GM23248 (cell line): ENCODE results near the gene SUPV3L1. TPM values are rescaled to one million over a fixed set of nuclear protein-coding genes. Genes with fewer than 3 reads are reported as not detected.
A peak's percentile ranks its signal among the peaks of the same experiment; 100 is the strongest.

Experiments used
- DNase-seq: peaks from one replicate; pipeline ENCODE4 v3.0.0-alpha.2; 2015
- H2AFZ ChIP-seq: fragments of 200-600 bp; sonication (generic); 2 replicates; pipeline ENCODE4 v1.6.1; 2016; ENCODE audit warnings: antibody characterized with exemption
- H3F3A ChIP-seq: fragments of 200-600 bp; sonication (generic); 2 replicates; pipeline ENCODE4 v1.6.1; 2016; ENCODE audit warnings: mild to moderate bottlenecking, antibody characterized with exemption, mixed run types; ENCODE audit not compliant: insufficient read depth
- H3K27ac ChIP-seq: fragments of 200-600 bp; sonication (generic); 2 replicates; pipeline ENCODE4 v1.5.1; 2016; ENCODE audit warnings: mild to moderate bottlenecking
- H3K27me3 ChIP-seq: fragments of 200-600 bp; sonication (generic); replicated peaks from 2 replicates; pipeline ENCODE4 v1.6.1; 2016; ENCODE audit warnings: mild to moderate bottlenecking; ENCODE audit not compliant: insufficient read depth
- H3K36me3 ChIP-seq: fragments of 200-600 bp; sonication (generic); 2 replicates; pipeline ENCODE4 v1.6.1; 2016; ENCODE audit warnings: low read depth, mild to moderate bottlenecking
- H3K4me1 ChIP-seq: fragments of 200-600 bp; sonication (generic); 2 replicates; pipeline ENCODE4 v1.6.1; 2016; ENCODE audit warnings: mild to moderate bottlenecking; ENCODE audit not compliant: insufficient read depth
- H3K4me2 ChIP-seq: fragments of 200-600 bp; sonication (generic); one replicate; pipeline ENCODE4 v1.6.1; 2016; ENCODE audit warnings: mild to moderate bottlenecking; ENCODE audit not compliant: unreplicated experiment
- H3K4me3 ChIP-seq: fragments of 200-600 bp; sonication (generic); 2 replicates; pipeline ENCODE4 v1.5.1; 2016; ENCODE audit warnings: mild to moderate bottlenecking
- H3K79me2 ChIP-seq: fragments of 200-600 bp; sonication (generic); 2 replicates; pipeline ENCODE4 v1.6.1; 2016; ENCODE audit warnings: mild to moderate bottlenecking; ENCODE audit not compliant: insufficient read depth
- H3K9ac ChIP-seq: fragments of 200-600 bp; sonication (generic); 2 replicates; pipeline ENCODE4 v1.6.1; 2016; ENCODE audit warnings: mild to moderate bottlenecking
- H3K9me2 ChIP-seq: fragments of 200-600 bp; sonication (generic); 2 replicates; pipeline ENCODE4 v1.6.1; 2016; ENCODE audit warnings: mixed run types, mild to moderate bottlenecking, moderate library complexity; ENCODE audit not compliant: insufficient read depth
- H3K9me3 ChIP-seq: fragments of 200-600 bp; sonication (generic); one replicate; pipeline ENCODE4 v1.6.1; 2017; ENCODE audit warnings: low read depth
- H4K20me1 ChIP-seq: fragments of 200-600 bp; sonication (generic); 2 replicates; pipeline ENCODE4 v1.6.0; 2016; ENCODE audit not compliant: insufficient read depth
- EZH2 ChIP-seq: fragments of 200-600 bp; sonication (generic); IDR thresholded peaks from 2 replicates; pipeline ENCODE4 v1.6.1; 2018; ENCODE audit warnings: antibody characterized with exemption, mild to moderate bottlenecking; ENCODE audit not compliant: insufficient read depth, poor library complexity, severe bottlenecking
- EZH2phosphoT487 ChIP-seq: fragments of 200-600 bp; sonication (generic); IDR thresholded peaks from 2 replicates; pipeline ENCODE4 v1.6.1; 2018; ENCODE audit warnings: antibody characterized with exemption, moderate library complexity, mild to moderate bottlenecking, low read depth; ENCODE audit not compliant: insufficient read depth
- WGBS, 2 experiments: methylation state at CpG; one replicate each; pipeline ENCODE4 v1.1.6; 2015 to 2017; ENCODE audit warnings: low lambda C conversion rate in 2 of 2, low coverage in 1 of 2; ENCODE audit errors: missing lambda C conversion rate in 2 of 2; 5-methylcytosine and 5-hydroxymethylcytosine counted together
- in situ Hi-C: fragments of 300-500 bp; cut with MboI; formaldehyde crosslinking; loops from 2 replicates; pipeline ENCODE4 v1.15.0; 2020
- polyA plus RNA-seq: library from polyadenylated mRNA; unstranded; fragments of >200 nt; fragmentation: Nextera tagmentation; extraction: Ambion mirVana; gene quantifications from 2 replicates; pipeline ENCODE4 v1.2.1, GENCODE V29; 2016
- total RNA-seq: library from RNA; depleted of rRNA; stranded (reverse); fragments of >200 nt; shearing (Covaris generic); gene quantifications from 2 replicates; pipeline ENCODE4 v1.2.3, GENCODE V29; 2014

Gene SUPV3L1
- total and polyA plus RNA-seq, 2 experiments from 2014 or later, result 28.1 to 29.9 TPM

DNA sequence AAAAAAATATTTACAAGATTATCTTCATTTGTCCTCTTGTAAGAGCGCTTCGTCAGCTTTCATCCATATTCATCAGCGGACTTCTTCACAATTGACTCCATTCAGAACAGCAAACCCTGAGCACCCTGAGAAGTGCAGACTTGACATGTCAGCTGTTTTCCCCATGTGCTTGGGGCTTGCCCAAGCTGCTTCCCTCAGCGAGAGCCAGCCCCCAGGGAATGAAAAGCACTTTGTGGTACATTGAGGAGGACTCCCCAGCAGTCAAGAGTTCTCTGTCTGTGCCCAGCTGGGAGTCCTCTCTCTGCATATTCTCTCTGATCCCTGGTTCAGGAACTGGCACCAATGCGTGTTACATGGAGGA, 62.8 kb downstream of the SUPV3L1 start:
- WGBS, 2 experiments, result 87 to 92% methylated on average over 5 of the region's 5 CpGs
- Histone ChIP-seq H3K27me3 (no peaks in the 10 kb centered on the region), H3K4me1 (peaks cover 39% of the 10 kb centered on the region), H3K9me3 (no peaks in the 10 kb centered on the region), H3K4me2 (no peak overlapping the region), H3K9me2 (no peaks in the 10 kb centered on the region), H3K36me3 (no peaks in the 10 kb centered on the region), H3K4me3 (no peak overlapping the region), H3F3A (peaks cover 21% of the 10 kb centered on the region), H3K9ac (no peak overlapping the region), H4K20me1 (no peaks in the 10 kb centered on the region), H2AFZ (no peak overlapping the region), H3K27ac (no peak overlapping the region), H3K79me2 (no peaks in the 10 kb centered on the region)
- no peak for TF ChIP-seq EZH2phosphoT487
- TF ChIP-seq EZH2, result no peak
- in situ Hi-C loops, result no loop called here
- DNase-seq, result no peak

DNA sequence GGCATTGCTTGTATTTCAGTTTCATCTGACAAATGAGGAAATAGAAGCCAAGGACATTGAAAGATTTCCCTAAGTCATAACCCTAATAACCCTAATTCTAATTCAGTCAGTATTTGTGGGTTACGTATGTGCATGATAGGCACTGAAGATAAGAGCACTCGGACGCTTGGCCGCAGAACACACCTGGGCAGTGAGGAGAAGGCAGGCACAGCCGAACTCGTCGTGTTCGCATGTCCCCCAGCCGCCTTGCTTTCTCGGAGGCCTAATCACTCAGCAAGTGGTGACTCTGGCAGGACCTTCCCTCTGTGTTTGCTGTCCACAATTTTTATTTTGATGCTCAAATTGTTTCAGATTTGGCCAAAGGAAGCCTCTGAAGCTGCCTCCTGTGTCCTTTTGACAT, 63.8 kb downstream of the SUPV3L1 start:
- Histone ChIP-seq H3K9ac (no peak overlapping the region), H2AFZ (no peak overlapping the region), H3K4me2 (no peak overlapping the region), H3K79me2 (no peaks in the 10 kb centered on the region), H4K20me1 (no peaks in the 10 kb centered on the region), H3F3A (peaks cover 21% of the 10 kb centered on the region), H3K27ac (no peak overlapping the region), H3K36me3 (no peaks in the 10 kb centered on the region), H3K4me1 (peaks cover 36% of the 10 kb centered on the region), H3K4me3 (no peak overlapping the region), H3K27me3 (no peaks in the 10 kb centered on the region), H3K9me2 (no peaks in the 10 kb centered on the region), H3K9me3 (no peaks in the 10 kb centered on the region)
- TF ChIP-seq EZH2, result no peak
- 94 to 95% methylated on average over 10 of the region's 10 CpGs for WGBS, 2 experiments
- in situ Hi-C loops, result no loop called here
- no peak for DNase-seq

DNA sequence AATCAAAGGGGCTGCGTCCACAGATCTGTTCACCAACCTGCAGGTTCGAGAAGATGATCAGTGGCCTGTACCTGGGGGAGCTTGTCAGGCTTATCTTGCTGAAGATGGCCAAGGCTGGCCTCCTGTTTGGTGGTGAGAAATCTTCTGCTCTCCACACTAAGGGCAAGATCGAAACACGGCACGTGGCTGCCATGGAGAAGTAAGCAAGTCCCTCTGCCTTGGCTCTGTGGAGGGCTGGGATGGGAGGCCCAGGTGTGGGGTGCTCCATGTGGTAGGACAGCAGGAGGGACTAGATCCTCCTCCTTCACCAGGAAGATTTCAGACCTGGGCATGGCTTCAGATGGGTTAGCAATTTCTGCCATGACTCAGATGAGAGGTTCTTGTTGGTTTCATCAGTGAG, 66.0 kb downstream of the SUPV3L1 start:
- Histone ChIP-seq H3K4me1 (peaks cover 14% of the 10 kb centered on the region), H3K4me3 (no peak overlapping the region), H2AFZ (no peak overlapping the region), H3K79me2 (no peaks in the 10 kb centered on the region), H3K9ac (no peak overlapping the region), H3K36me3 (no peaks in the 10 kb centered on the region), H3K27ac (no peak overlapping the region), H3K27me3 (no peaks in the 10 kb centered on the region), H3K4me2 (no peak overlapping the region), H3K9me2 (no peaks in the 10 kb centered on the region), H4K20me1 (no peaks in the 10 kb centered on the region), H3F3A (peaks cover 9% of the 10 kb centered on the region), H3K9me3 (no peaks in the 10 kb centered on the region)
- WGBS, 2 experiments, result 87 to 91% methylated on average over 5 of the region's 5 CpGs
- TF ChIP-seq EZH2 (no peak), EZH2phosphoT487 (no peak)
- peak; percentile 51 for DNase-seq
- in situ Hi-C loops, result no loop called here

- WGBS, 2 experiments, result 78 to 87% methylated on average over 13 to 14 of the region's 14 CpGs
- Histone ChIP-seq H2AFZ (no peak overlapping the region), H4K20me1 (no peaks in the 10 kb centered on the region), H3K4me1 (peaks cover 7% of the 10 kb centered on the region), H3K27ac (no peak overlapping the region), H3K27me3 (no peaks in the 10 kb centered on the region), H3K4me2 (no peak overlapping the region), H3K9me3 (no peaks in the 10 kb centered on the region), H3K36me3 (no peaks in the 10 kb centered on the region), H3K9ac (no peak overlapping the region), H3K9me2 (no peaks in the 10 kb centered on the region), H3F3A (peaks cover 4% of the 10 kb centered on the region), H3K4me3 (no peak overlapping the region), H3K79me2 (no peaks in the 10 kb centered on the region)
- no peak for DNase-seq
- TF ChIP-seq EZH2 (no peak), EZH2phosphoT487 (no peak)
- in situ Hi-C loops, result no loop called here
Measured at GRCh38 chr10:69246581-69247312, 66.7 kb downstream of the SUPV3L1 start.

DNA sequence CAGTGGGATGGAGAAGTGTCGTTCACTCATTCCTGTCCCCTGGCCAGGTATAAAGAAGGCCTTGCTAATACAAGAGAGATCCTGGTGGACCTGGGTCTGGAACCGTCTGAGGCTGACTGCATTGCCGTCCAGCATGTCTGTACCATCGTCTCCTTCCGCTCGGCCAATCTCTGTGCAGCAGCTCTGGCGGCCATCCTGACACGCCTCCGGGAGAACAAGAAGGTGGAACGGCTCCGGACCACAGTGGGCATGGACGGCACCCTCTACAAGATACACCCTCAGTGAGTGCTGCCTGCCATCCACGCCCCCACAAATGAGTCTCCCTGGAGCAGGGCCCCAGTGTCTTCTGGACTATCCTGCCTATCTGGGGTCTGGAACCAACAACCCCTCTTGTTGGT, 67.3 kb downstream of the SUPV3L1 start:
- Histone ChIP-seq H3K9me2 (no peaks in the 10 kb centered on the region), H3K4me2 (no peak overlapping the region), H3K27me3 (no peaks in the 10 kb centered on the region), H2AFZ (no peak overlapping the region), H3K4me1 (peaks cover 1% of the 10 kb centered on the region; the same call in 1 of the 2 replicates), H3K79me2 (no peaks in the 10 kb centered on the region), H3K9me3 (no peaks in the 10 kb centered on the region), H4K20me1 (no peaks in the 10 kb centered on the region), H3F3A (peaks cover 3% of the 10 kb centered on the region; the same call in 1 of the 2 replicates), H3K36me3 (no peaks in the 10 kb centered on the region), H3K27ac (no peak overlapping the region), H3K9ac (no peak overlapping the region), H3K4me3 (no peak overlapping the region)
- in situ Hi-C loops, result no loop called here
- 86 to 91% methylated on average over 11 to 13 of the region's 13 CpGs for WGBS, 2 experiments
- no peak for TF ChIP-seq EZH2
- no peak for TF ChIP-seq EZH2phosphoT487
- DNase-seq, result no peak
